Stomach (tissue), 9 donors: ENCODE data around the gene HELZ. TPM values are rescaled to one million over a fixed set of nuclear protein-coding genes. Genes with fewer than 3 reads are reported as not detected.

Source experiments
- DNase-seq, 2 donors: peaks; one replicate each; pipeline versions ENCODE4 v3.0.0 to v3.0.0-alpha.2; 2013 to 2019
- H3K27ac ChIP-seq, 5 donors: fragments of 200-600 bp in 4 of 5; sonication (generic) in 4 of 5; one replicate each; pipeline ENCODE4 v1.5.1; 2013 to 2019; ENCODE audit warnings: mild to moderate bottlenecking in 1 of 5, moderate library complexity in 1 of 5
- H3K27me3 ChIP-seq, 3 donors: fragments of 200-600 bp; sonication (generic); one replicate each; pipeline ENCODE4 v1.5.1; 2017 to 2019; ENCODE audit warnings: mixed run types in 1 of 3
- H3K36me3 ChIP-seq, 4 donors: fragments of 200-600 bp; sonication (generic); 1 replicate in 3 of 4; 2 replicates in 1 of 4; pipeline ENCODE4 v1.5.1; 2016 to 2019
- H3K4me1 ChIP-seq, 4 donors: fragments of 200-600 bp; sonication (generic); one replicate each; pipeline ENCODE4 v1.5.1; 2016 to 2019
- H3K4me3 ChIP-seq, 4 donors: fragments of 200-600 bp; sonication (generic) in 3 of 4; one replicate each; pipeline ENCODE4 v1.5.1; 2016 to 2019; ENCODE audit warnings: mild to moderate bottlenecking in 1 of 4
- H3K9me3 ChIP-seq, 4 donors: fragments of 200-600 bp; sonication (generic); one replicate each; pipeline ENCODE4 v1.5.1; 2016 to 2019
- EP300 ChIP-seq: sonication (generic); formaldehyde crosslinking; IDR thresholded peaks from one replicate; pipeline ENCODE4 v1.6.1; 2017; ENCODE audit warnings: antibody characterized with exemption
- POLR2A ChIP-seq, 4 donors: fragments of 450-650 bp; IDR thresholded peaks; one replicate each; pipeline ENCODE4 v1.6.1; 2016; ENCODE audit warnings: antibody characterized with exemption in 4 of 4, control low read depth in 2 of 4, mild to moderate bottlenecking in 1 of 4, moderate library complexity in 1 of 4
- POLR2AphosphoS5 ChIP-seq, 3 donors: sonication (generic); formaldehyde crosslinking; IDR thresholded peaks; one replicate each; pipeline ENCODE4 v1.6.1; 2016; ENCODE audit warnings: antibody characterized with exemption in 3 of 3
- WGBS, 5 donors: extraction: QIAGEN DNeasy Blood & Tissue Kit in 3 of 5; methylation state at CpG; one replicate each; pipeline versions ENCODE4 v1.1.5 to v1.1.7; 2013 to 2018; 5-methylcytosine and 5-hydroxymethylcytosine counted together
- intact Hi-C: fragments of 100-400 bp; cut with DNase I; formaldehyde crosslinking; loops from one replicate; pipeline ENCODE4 v1.15.1; 2023; ENCODE audit warnings: low total_unique reads
- polyA plus RNA-seq, 3 donors: library from polyadenylated mRNA; stranded (reverse); fragments of 200-250 nt; gene quantifications; one replicate each; pipeline ENCODE4 v1.2.3, GENCODE V29; 2013
- total RNA-seq, 5 donors: library from RNA; depleted of rRNA; stranded (reverse); fragments of >200 nt; gene quantifications; one replicate each; pipeline versions ENCODE4 v1.1.0 to v1.2.3, GENCODE V29; 2014 to 2016
- TF ChIP-seq, protein P1 (sequence below), 7 experiments: fragments of 450-650 bp in 4 of 7; fragments of 200-600 bp in 3 of 7; sonication (generic) in 3 of 7; IDR thresholded peaks; one replicate each; pipeline ENCODE4 v1.5.1; 2016 to 2019; ENCODE audit warnings: antibody characterized with exemption in 7 of 7, control low read depth in 2 of 7, mild to moderate bottlenecking in 1 of 7
- donor health status: healthy with polysubstance abuse.
- donor health status: Bipolar disorder and iron deficiency.
- donor health status: healthy.

The HELZ gene
- total and polyA plus RNA-seq, 8 donors: 2.1 to 218 (median 40.4) TPM

DNA sequence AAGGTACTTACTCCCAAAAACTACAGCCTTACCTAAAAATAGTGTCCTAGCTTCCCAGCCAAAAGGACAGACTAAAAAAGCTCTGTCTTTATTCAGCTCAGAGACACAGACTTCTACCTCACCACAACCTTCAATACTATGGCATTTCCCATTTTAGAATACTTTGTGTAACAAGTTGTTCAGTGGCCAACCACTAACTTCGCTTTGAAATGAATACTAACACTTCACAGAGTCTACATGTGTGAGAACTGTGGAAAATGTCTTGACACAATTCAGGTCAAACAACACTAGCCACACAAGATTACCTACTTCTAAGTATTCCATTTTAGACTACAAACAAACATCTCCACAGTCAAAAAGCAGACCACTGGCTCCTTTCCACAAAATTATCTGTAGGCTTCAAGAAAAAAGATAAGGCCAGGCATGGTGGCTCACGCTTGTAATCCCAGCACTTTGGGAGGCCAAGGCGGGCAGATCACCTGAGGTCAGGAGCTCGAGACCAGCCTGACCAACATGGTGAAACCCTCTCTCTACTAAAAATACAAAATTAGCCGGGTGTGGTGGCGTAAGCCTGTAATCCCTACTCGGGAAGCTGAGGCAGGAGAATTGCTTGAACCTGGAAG lies 3.2 kb downstream of the HELZ start:
- WGBS, 5 donors: 62 to 76% (median 69%) methylated on average over 7 of the region's 7 CpGs
- H3K4me1 ChIP-seq: peaks cover 12 to 74% (median 65%) of the 10 kb centered on the region in 4 donors
- DNase-seq: no peak

DNA sequence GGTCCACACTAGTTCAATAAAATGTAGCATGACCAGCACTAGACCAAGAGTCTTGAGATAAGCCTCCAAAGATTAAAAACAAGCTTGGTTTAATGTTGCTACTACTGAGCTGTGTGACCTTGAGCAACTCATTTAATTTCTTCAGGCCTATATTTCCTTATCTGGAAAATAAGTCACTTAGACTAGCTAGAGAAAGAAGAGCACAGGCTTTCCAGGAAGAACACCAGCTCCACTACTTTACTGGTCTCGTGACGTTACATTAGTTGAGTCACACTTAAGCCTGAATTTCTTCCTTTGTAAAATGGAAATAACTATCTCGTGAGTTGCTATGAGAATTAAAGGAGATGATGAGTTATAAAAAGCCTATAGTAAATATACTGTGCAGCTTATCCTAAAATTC lies 5.4 kb downstream of the HELZ start:
- Histone ChIP-seq H3K4me1 (peaks cover 12 to 69% (median 51%) of the 10 kb centered on the region in 4 donors), H3K9me3 (no peaks in the 10 kb centered on the region), H3K27me3 (no peaks in the 10 kb centered on the region), H3K36me3 (peaks cover 19 to 53% (median 49%) of the 10 kb centered on the region in 4 donors), H3K27ac (peak overlapping the region in 3 of 5 donors; percentile 31 to 55 (median 33)), H3K4me3 (no peak overlapping the region)
- TF ChIP-seq POLR2A (IDR thresholded peaks at IDR 0.05): no peak
- peak in 1 of 3 donors; percentile 47 for TF ChIP-seq POLR2AphosphoS5 (IDR thresholded peaks at IDR 0.05)
- DNase-seq: no peak
- intact Hi-C loops: no loop called here
- WGBS, 5 donors: 54 to 65% (median 63%) methylated on average over 3 of the region's 3 CpGs

More for the DNA sequence above, 3.2 kb downstream of the HELZ start:
- no peak for TF ChIP-seq POLR2A (IDR thresholded peaks at IDR 0.05)
- TF ChIP-seq POLR2AphosphoS5 (IDR thresholded peaks at IDR 0.05): no peak
- TF ChIP-seq, protein P1, sequence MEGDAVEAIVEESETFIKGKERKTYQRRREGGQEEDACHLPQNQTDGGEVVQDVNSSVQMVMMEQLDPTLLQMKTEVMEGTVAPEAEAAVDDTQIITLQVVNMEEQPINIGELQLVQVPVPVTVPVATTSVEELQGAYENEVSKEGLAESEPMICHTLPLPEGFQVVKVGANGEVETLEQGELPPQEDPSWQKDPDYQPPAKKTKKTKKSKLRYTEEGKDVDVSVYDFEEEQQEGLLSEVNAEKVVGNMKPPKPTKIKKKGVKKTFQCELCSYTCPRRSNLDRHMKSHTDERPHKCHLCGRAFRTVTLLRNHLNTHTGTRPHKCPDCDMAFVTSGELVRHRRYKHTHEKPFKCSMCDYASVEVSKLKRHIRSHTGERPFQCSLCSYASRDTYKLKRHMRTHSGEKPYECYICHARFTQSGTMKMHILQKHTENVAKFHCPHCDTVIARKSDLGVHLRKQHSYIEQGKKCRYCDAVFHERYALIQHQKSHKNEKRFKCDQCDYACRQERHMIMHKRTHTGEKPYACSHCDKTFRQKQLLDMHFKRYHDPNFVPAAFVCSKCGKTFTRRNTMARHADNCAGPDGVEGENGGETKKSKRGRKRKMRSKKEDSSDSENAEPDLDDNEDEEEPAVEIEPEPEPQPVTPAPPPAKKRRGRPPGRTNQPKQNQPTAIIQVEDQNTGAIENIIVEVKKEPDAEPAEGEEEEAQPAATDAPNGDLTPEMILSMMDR (IDR thresholded peaks at IDR 0.05): no peak
- TF ChIP-seq EP300: no peak
- H3K36me3 ChIP-seq: peaks cover 12 to 33% (median 27%) of the 10 kb centered on the region in 4 donors
- intact Hi-C loops: no loop called here
- H3K4me3 ChIP-seq: no peak overlapping the region
- H3K27me3 ChIP-seq: no peaks in the 10 kb centered on the region
- no peak overlapping the region for H3K27ac ChIP-seq
- H3K9me3 ChIP-seq: no peaks in the 10 kb centered on the region

GRCh38 chr17:67238991-67239390 lies 6.0 kb downstream of the HELZ start:
- no peaks in the 10 kb centered on the region for H3K27me3 ChIP-seq
- peak overlapping the region in 3 of 5 donors; percentile 31 to 55 (median 33) for H3K27ac ChIP-seq
- TF ChIP-seq POLR2AphosphoS5 (IDR thresholded peaks at IDR 0.05) (no peak), POLR2A (IDR thresholded peaks at IDR 0.05) (no peak), EP300 (no peak)
- TF ChIP-seq, protein P1 (IDR thresholded peaks at IDR 0.05): no peak
- H3K36me3 ChIP-seq: peaks cover 19 to 57% (median 54%) of the 10 kb centered on the region in 4 donors
- no peaks in the 10 kb centered on the region for H3K9me3 ChIP-seq
- intact Hi-C loops: no loop called here
- peaks cover 12 to 65% (median 45%) of the 10 kb centered on the region in 4 donors for H3K4me1 ChIP-seq
- no peak for DNase-seq
- 50 to 74% (median 65%) methylated on average over 5 of the region's 5 CpGs for WGBS, 5 donors
- no peak overlapping the region for H3K4me3 ChIP-seq

- peaks cover 0 to 24% (median 11%) of the 10 kb centered on the region in 4 donors for H3K4me1 ChIP-seq
- H3K4me3 ChIP-seq: no peak overlapping the region
- no peak for DNase-seq
- no peak for TF ChIP-seq POLR2A (IDR thresholded peaks at IDR 0.05)
- no peak for TF ChIP-seq EP300
- no peak for TF ChIP-seq POLR2AphosphoS5 (IDR thresholded peaks at IDR 0.05)
- TF ChIP-seq, protein P1 (IDR thresholded peaks at IDR 0.05): no peak
- H3K9me3 ChIP-seq: no peaks in the 10 kb centered on the region
- 96 to 100% (median 100%) methylated on average over 2 of the region's 2 CpGs for WGBS, 5 donors
- intact Hi-C loops: no loop called here
- H3K27me3 ChIP-seq: no peaks in the 10 kb centered on the region
- H3K27ac ChIP-seq: no peak overlapping the region
- peaks cover 7 to 71% (median 58%) of the 10 kb centered on the region in 4 donors for H3K36me3 ChIP-seq
Observed at GRCh38 chr17:67232441-67232840, 12.6 kb downstream of the HELZ start.
